Activated CD8-positive, alpha-beta T cell treated with anti-CD3 and anti-CD28 coated beads, Interleukin-2, amount 10 ng/mL, durations not matched to agents 7 days and 5 days (primary cell): Measurements from ENCODE around the gene FLRT1. TPM values are rescaled to one million over a fixed set of nuclear protein-coding genes. Genes with fewer than 3 reads are reported as not detected.

Source experiments
- ATAC-seq: fragments of 150-1000 bp; cut with Tn5 transposase; one replicate; pipeline ENCODE4 v1.10.0; 2021; ENCODE audit warnings: moderate library complexity
- CTCF ChIA-PET: fragments of 350-600 bp; sonication (Branson Sonifier 250); formaldehyde crosslinking; loops from one replicate; lab custom pipeline; 2021; ENCODE audit warnings: antibody characterized with exemption; lab: Charles Lee
- POLR2A ChIA-PET: fragments of 350-600 bp; sonication (Branson Sonifier 250); formaldehyde crosslinking; loops from one replicate; lab custom pipeline; 2021; ENCODE audit warnings: antibody characterized with exemption; lab: Charles Lee
- DNase-seq: peaks from one replicate; pipeline ENCODE4 v3.0.0-alpha.2; 2020
- H3K27ac Mint-ChIP-seq: one replicate; pipeline ENCODE4 v1.8.0; 2021; ENCODE audit warnings: mild to moderate bottlenecking, mixed read lengths
- H3K27me3 Mint-ChIP-seq: one replicate; pipeline ENCODE4 v1.8.0; 2021; ENCODE audit warnings: low read depth, mixed read lengths
- H3K36me3 Mint-ChIP-seq: one replicate; pipeline ENCODE4 v1.8.0; 2021; ENCODE audit warnings: low read depth, mixed read lengths
- H3K4me1 Mint-ChIP-seq: one replicate; pipeline ENCODE4 v1.8.0; 2021; ENCODE audit warnings: low read depth, mixed read lengths
- H3K4me3 Mint-ChIP-seq: one replicate; pipeline ENCODE4 v1.8.0; 2021; ENCODE audit warnings: mild to moderate bottlenecking, mixed read lengths
- H3K9me3 Mint-ChIP-seq: one replicate; pipeline ENCODE4 v1.8.0; 2022; ENCODE audit warnings: mixed read lengths; ENCODE audit not compliant: insufficient read depth
- total RNA-seq, 2 experiments: library from RNA; stranded (reverse); gene quantifications; one replicate each; pipeline ENCODE4 v1.2.3, GENCODE V29; 2021

FLRT1 gene
- total RNA-seq, result not detected

- DNase-seq (no peak), ATAC-seq (no peak)
- Mint-ChIP-seq H3K4me1 (peaks cover 5% of the 10 kb centered on the region), H3K36me3 (peaks cover 5% of the 10 kb centered on the region), H3K9me3 (no peaks in the 10 kb centered on the region), H3K27me3 (peaks cover 36% of the 10 kb centered on the region), H3K27ac (no peak within 1 kb of the TSS), H3K4me3 (no peak within 1 kb of the TSS)
- ChIA-PET CTCF (interaction anchor here (1.3 kb wide), 1 partner anchor 9 kb away, joined by 3 read pairs; no protein-coding TSS in a partner anchor), POLR2A (no interaction called here)
Measured at GRCh38 chr11:64035576-64035975, at the start of gene FLRT1. TSS of gene FLRT1 (plus strand) at chr11:64035931. CDS start at chr11:64116268, 80,337 bp downstream.

- Mint-ChIP-seq H3K9me3 (no peaks in the 10 kb centered on the region), H3K4me3 (peak within 1 kb of the TSS; percentile 98), H3K27me3 (no peaks in the 10 kb centered on the region), H3K27ac (peak within 1 kb of the TSS; percentile 94), H3K4me1 (peaks cover 34% of the 10 kb centered on the region), H3K36me3 (peaks cover 31% of the 10 kb centered on the region)
- POLR2A ChIA-PET, result interaction anchor here (0.6 to 1.7 kb wide), 9 partner anchors 10 to 125 kb away, joined by 3 to 7 read pairs (median 4); partner anchors contain the start of genes COX8A and RCOR2
- CTCF ChIA-PET, result interaction anchor here (1.0 to 1.6 kb wide), 6 partner anchors 10 to 149 kb away, joined by 3 to 11 read pairs (median 4); partner anchors contain the start of gene COX8A
- peak; percentile 85 for ATAC-seq
- DNase-seq, result peak; percentile 93
Measured at GRCh38 chr11:63986156-63986931, 49.4 kb upstream of the FLRT1 start, which contains the start of gene OTUB1. TSS of gene OTUB1 (plus strand) at chr11:63986438. CDS start at chr11:63986457, 19 bp downstream.

- Mint-ChIP-seq H3K4me3 (peak overlapping the region; percentile 77), H3K27me3 (no peaks in the 10 kb centered on the region), H3K9me3 (no peaks in the 10 kb centered on the region), H3K4me1 (peaks cover 33% of the 10 kb centered on the region), H3K27ac (peak overlapping the region; percentile 70), H3K36me3 (peaks cover 38% of the 10 kb centered on the region)
- DNase-seq (no peak), ATAC-seq (no peak)
- CTCF ChIA-PET, result interaction anchor here (0.8 to 2.2 kb wide), 2 partner anchors 13 to 150 kb away, joined by 4 to 13 read pairs; no protein-coding TSS in a partner anchor
- POLR2A ChIA-PET, result interaction anchor here (0.8 to 1.8 kb wide), 3 partner anchors 11 to 12 kb away, joined by 3 to 7 read pairs (median 6); no protein-coding TSS in a partner anchor
Measured at GRCh38 chr11:63986932-63987513, 48.7 kb upstream of the FLRT1 start.

- DNase-seq, result no peak
- H3K27me3 Mint-ChIP-seq, result no peaks in the 10 kb centered on the region
- H3K27ac Mint-ChIP-seq, result no peak overlapping the region
- ATAC-seq, result no peak
- H3K36me3 Mint-ChIP-seq, result peaks cover 52% of the 10 kb centered on the region
- H3K9me3 Mint-ChIP-seq, result no peaks in the 10 kb centered on the region
- H3K4me3 Mint-ChIP-seq, result no peak overlapping the region
- peaks cover 28% of the 10 kb centered on the region for H3K4me1 Mint-ChIP-seq
- ChIA-PET CTCF (interaction anchor here (0.8 to 1.9 kb wide), 3 partner anchors 8 to 158 kb away, joined by 3 to 7 read pairs (median 3); no protein-coding TSS in a partner anchor), POLR2A (no interaction called here)
Measured at GRCh38 chr11:63991558-63991957, 44.2 kb upstream of the FLRT1 start.

- H3K36me3 Mint-ChIP-seq, result peaks cover 61% of the 10 kb centered on the region
- peaks cover 25% of the 10 kb centered on the region for H3K4me1 Mint-ChIP-seq
- DNase-seq, result no peak
- ATAC-seq, result no peak
- CTCF ChIA-PET, result no interaction called here
- no peaks in the 10 kb centered on the region for H3K27me3 Mint-ChIP-seq
- no peak overlapping the region for H3K27ac Mint-ChIP-seq
- POLR2A ChIA-PET, result interaction anchor here (1.0 kb wide), 1 partner anchor 194 kb away, joined by 5 read pairs; no protein-coding TSS in a partner anchor
- H3K4me3 Mint-ChIP-seq, result no peak overlapping the region
- H3K9me3 Mint-ChIP-seq, result no peaks in the 10 kb centered on the region
Measured at GRCh38 chr11:63993100-63993499, 42.6 kb upstream of the FLRT1 start.

- Mint-ChIP-seq H3K27ac (peak overlapping the region; percentile 49), H3K4me3 (no peak overlapping the region), H3K4me1 (peaks cover 21% of the 10 kb centered on the region), H3K9me3 (no peaks in the 10 kb centered on the region), H3K27me3 (no peaks in the 10 kb centered on the region), H3K36me3 (peaks cover 59% of the 10 kb centered on the region)
- ChIA-PET CTCF (interaction anchor here (1.1 kb wide), 1 partner anchor 151 kb away, joined by 4 read pairs; no protein-coding TSS in a partner anchor), POLR2A (interaction anchor here (1.1 kb wide), 1 partner anchor 37 kb away, joined by 4 read pairs; no protein-coding TSS in a partner anchor)
- no peak for ATAC-seq
- no peak for DNase-seq
Measured at GRCh38 chr11:63993993-63994392, 41.7 kb upstream of the FLRT1 start.

- no peaks in the 10 kb centered on the region for H3K27me3 Mint-ChIP-seq
- ATAC-seq, result no peak
- no peak for DNase-seq
- POLR2A ChIA-PET, result no interaction called here
- peaks cover 41% of the 10 kb centered on the region for H3K36me3 Mint-ChIP-seq
- H3K9me3 Mint-ChIP-seq, result no peaks in the 10 kb centered on the region
- peaks cover 26% of the 10 kb centered on the region for H3K4me1 Mint-ChIP-seq
- H3K4me3 Mint-ChIP-seq, result no peak overlapping the region
- CTCF ChIA-PET, result interaction anchor here (1.3 kb wide), 1 partner anchor 151 kb away, joined by 3 read pairs; no protein-coding TSS in a partner anchor
- H3K27ac Mint-ChIP-seq, result no peak overlapping the region
Measured at GRCh38 chr11:63996512-63996911, 39.2 kb upstream of the FLRT1 start.

- Mint-ChIP-seq H3K4me3 (no peak overlapping the region), H3K4me1 (peaks cover 33% of the 10 kb centered on the region), H3K27me3 (no peaks in the 10 kb centered on the region), H3K9me3 (no peaks in the 10 kb centered on the region), H3K27ac (no peak overlapping the region), H3K36me3 (peaks cover 36% of the 10 kb centered on the region)
- CTCF ChIA-PET, result no interaction called here
- no peak for ATAC-seq
- POLR2A ChIA-PET, result interaction anchor here (1.1 to 1.6 kb wide), 2 partner anchors 9 to 12 kb away, joined by 3 to 6 read pairs; no protein-coding TSS in a partner anchor
- DNase-seq, result no peak
Measured at GRCh38 chr11:63997104-63997700, 38.5 kb upstream of the FLRT1 start.

- no peak overlapping the region for H3K4me3 Mint-ChIP-seq
Measured at GRCh38 chr11:63997801-63998337, 37.9 kb upstream of the FLRT1 start.

GRCh38 chr11:63998558-63999348 lies 37.0 kb upstream of the FLRT1 start:
- Mint-ChIP-seq H3K36me3 (peaks cover 31% of the 10 kb centered on the region), H3K27ac (no peak overlapping the region), H3K4me3 (no peak overlapping the region), H3K4me1 (peaks cover 26% of the 10 kb centered on the region), H3K9me3 (no peaks in the 10 kb centered on the region), H3K27me3 (no peaks in the 10 kb centered on the region)
- no peak for ATAC-seq
- DNase-seq, result no peak
- CTCF ChIA-PET, result interaction anchor here (1.1 to 4.3 kb wide), 10 partner anchors 8 to 187 kb away, joined by 3 to 82 read pairs (median 9); partner anchors contain the start of genes OTUB1 and STIP1
- POLR2A ChIA-PET, result interaction anchor here (0.5 to 1.6 kb wide), 4 partner anchors 10 to 341 kb away, joined by 3 to 6 read pairs (median 4); partner anchors contain the start of genes CCDC88B and OTUB1

More at GRCh38 chr11:63997801-63998337, 37.9 kb upstream of the FLRT1 start:
- POLR2A ChIA-PET, result interaction anchor here (1.1 to 1.6 kb wide), 2 partner anchors 10 to 12 kb away, joined by 3 to 6 read pairs; no protein-coding TSS in a partner anchor
- Mint-ChIP-seq H3K9me3 (no peaks in the 10 kb centered on the region), H3K36me3 (peaks cover 36% of the 10 kb centered on the region), H3K27ac (no peak overlapping the region), H3K27me3 (no peaks in the 10 kb centered on the region), H3K4me1 (peaks cover 32% of the 10 kb centered on the region)
- CTCF ChIA-PET, result no interaction called here
- DNase-seq (no peak), ATAC-seq (no peak)
